NCI-H446 (cell line): Measurements from ENCODE around the gene TAS1R1.
A peak's percentile ranks its signal among the peaks of the same experiment; 100 is the strongest.
"Not testable (repeated sequence)": the region's sequence is repeated elsewhere in the genome, so short reads cannot be mapped to it uniquely, and the experiment has no call there.

Experiments
- DNase-seq, 2 experiments: peaks; one replicate each; lab custom pipeline; 2025; lab: John Stamatoyannopoulos, UW

The TAS1R1 gene

GRCh38 chr1:6521536-6521935 lies 33.6 kb upstream of the TAS1R1 start:
- DNase-seq: no peak

GRCh38 chr1:6523566-6523965 lies 31.5 kb upstream of the TAS1R1 start:
- peak in 1 of 2 experiments; percentile 29 for DNase-seq

- DNase-seq: no peak
These were observed 28.8 kb upstream of the TAS1R1 start for GRCh38 chr1:6526316-6526715.

- DNase-seq: no peak
These were observed 26.6 kb upstream of the TAS1R1 start for GRCh38 chr1:6528492-6528891.

- no peak for DNase-seq
These were observed 24.5 kb upstream of the TAS1R1 start for GRCh38 chr1:6530504-6531160.

GRCh38 chr1:6531996-6532395 lies 23.1 kb upstream of the TAS1R1 start:
- DNase-seq: no peak

- DNase-seq: no peak
These were observed 20.8 kb upstream of the TAS1R1 start for GRCh38 chr1:6534248-6534822.

GRCh38 chr1:6535214-6535613 lies 19.9 kb upstream of the TAS1R1 start:
- no peak for DNase-seq

GRCh38 chr1:6536291-6536690 lies 18.8 kb upstream of the TAS1R1 start:
- DNase-seq: no peak

GRCh38 chr1:6538956-6539355 lies 16.2 kb upstream of the TAS1R1 start:
- no peak for DNase-seq

GRCh38 chr1:6544831-6545230 lies 10.3 kb upstream of the TAS1R1 start:
- DNase-seq: no peak

- no peak for DNase-seq
These were observed 9.6 kb upstream of the TAS1R1 start for GRCh38 chr1:6545276-6546112.

- DNase-seq: no peak
These were observed 8.8 kb upstream of the TAS1R1 start for GRCh38 chr1:6546326-6546725.

- DNase-seq: no peak
These were observed 7.8 kb upstream of the TAS1R1 start for GRCh38 chr1:6547301-6547700.

- DNase-seq: peak; percentile 92 to 98
These were observed 838 bp upstream of the TAS1R1 start, which contains the start of gene NOL9 for GRCh38 chr1:6554031-6554906. Gene NOL9, minus strand, starts transcription at chr1:6554513. Its CDS starts 11 bp downstream, at chr1:6554502.

GRCh38 chr1:6557597-6557996 lies 2.5 kb downstream of the TAS1R1 start:
- no peak for DNase-seq

GRCh38 chr1:6559161-6559560 lies 4.1 kb downstream of the TAS1R1 start:
- not testable (repeated sequence) for DNase-seq

- DNase-seq: no peak
These were observed 5.2 kb downstream of the TAS1R1 start for GRCh38 chr1:6560267-6560666.

GRCh38 chr1:6569033-6569432 lies 13.9 kb downstream of the TAS1R1 start:
- no peak for DNase-seq

GRCh38 chr1:6570100-6570499 lies 15.0 kb downstream of the TAS1R1 start:
- DNase-seq: no peak

GRCh38 chr1:6570987-6571386 lies 15.9 kb downstream of the TAS1R1 start:
- DNase-seq: no peak
